ENCODE measurements around the gene GAGE12C.
"Not testable (repeated sequence)": the region's sequence is repeated elsewhere in the genome, so short reads cannot be mapped to it uniquely, and the experiment has no call there.

GAGE12C gene

GRCh38 chrX:49531877-49532276 is at the start of gene GAGE12C:
GAGE12C (plus strand) TSS chrX:49532177; CDS start chrX:49533332, 1,155 bp downstream.
- DNase-seq: not testable (repeated sequence)

GRCh38 chrX:49541433-49541832 is 9.5 kb downstream of the GAGE12C start, which contains the start of gene GAGE12D:
GAGE12D (plus strand) TSS chrX:49541733; CDS start chrX:49542888, 1,155 bp downstream.
- not testable (repeated sequence) for DNase-seq

- DNase-seq: not testable (repeated sequence)
These were observed 19.0 kb downstream of the GAGE12C start, which contains the start of gene GAGE12E for GRCh38 chrX:49550989-49551388. GAGE12E (plus strand) TSS chrX:49551289; CDS start chrX:49552444, 1,155 bp downstream.

GRCh38 chrX:49560542-49560941 is 28.6 kb downstream of the GAGE12C start, which contains the start of gene GAGE12F:
GAGE12F (plus strand) TSS chrX:49560842; CDS start chrX:49561997, 1,155 bp downstream.
- DNase-seq: not testable (repeated sequence)

GRCh38 chrX:49568728-49569127 is 36.8 kb downstream of the GAGE12C start:
- DNase-seq: not testable (repeated sequence)

GRCh38 chrX:49569152-49569551 is 37.2 kb downstream of the GAGE12C start:
- DNase-seq: not testable (repeated sequence)

GRCh38 chrX:49570100-49570499 is 38.1 kb downstream of the GAGE12C start, which contains the start of gene GAGE12G:
GAGE12G (plus strand) TSS chrX:49570400; CDS start chrX:49571555, 1,155 bp downstream.
- not testable (repeated sequence) for DNase-seq

GRCh38 chrX:49579649-49580048 is 47.7 kb downstream of the GAGE12C start, which contains the start of gene GAGE12H:
GAGE12H (plus strand) TSS chrX:49579949; CDS start chrX:49581104, 1,155 bp downstream.
- DNase-seq: not testable (repeated sequence)
